GM21737 (cell line): ENCODE measurements around the gene ITGA8.

Source experiments
- ATAC-seq: cut with Tn5 transposase; IDR thresholded peaks from one replicate; pipeline ENCODE4 v1.9.1; 2021; ENCODE audit warnings: mild to moderate bottlenecking, moderate library complexity; ENCODE audit not compliant: unreplicated experiment

Gene ITGA8

GRCh38 chr10:15474671-15475070 is 245.1 kb downstream of the ITGA8 start:
- no peak for ATAC-seq

- no peak for ATAC-seq
Observed at GRCh38 chr10:15473396-15473767, 246.3 kb downstream of the ITGA8 start.

DNA sequence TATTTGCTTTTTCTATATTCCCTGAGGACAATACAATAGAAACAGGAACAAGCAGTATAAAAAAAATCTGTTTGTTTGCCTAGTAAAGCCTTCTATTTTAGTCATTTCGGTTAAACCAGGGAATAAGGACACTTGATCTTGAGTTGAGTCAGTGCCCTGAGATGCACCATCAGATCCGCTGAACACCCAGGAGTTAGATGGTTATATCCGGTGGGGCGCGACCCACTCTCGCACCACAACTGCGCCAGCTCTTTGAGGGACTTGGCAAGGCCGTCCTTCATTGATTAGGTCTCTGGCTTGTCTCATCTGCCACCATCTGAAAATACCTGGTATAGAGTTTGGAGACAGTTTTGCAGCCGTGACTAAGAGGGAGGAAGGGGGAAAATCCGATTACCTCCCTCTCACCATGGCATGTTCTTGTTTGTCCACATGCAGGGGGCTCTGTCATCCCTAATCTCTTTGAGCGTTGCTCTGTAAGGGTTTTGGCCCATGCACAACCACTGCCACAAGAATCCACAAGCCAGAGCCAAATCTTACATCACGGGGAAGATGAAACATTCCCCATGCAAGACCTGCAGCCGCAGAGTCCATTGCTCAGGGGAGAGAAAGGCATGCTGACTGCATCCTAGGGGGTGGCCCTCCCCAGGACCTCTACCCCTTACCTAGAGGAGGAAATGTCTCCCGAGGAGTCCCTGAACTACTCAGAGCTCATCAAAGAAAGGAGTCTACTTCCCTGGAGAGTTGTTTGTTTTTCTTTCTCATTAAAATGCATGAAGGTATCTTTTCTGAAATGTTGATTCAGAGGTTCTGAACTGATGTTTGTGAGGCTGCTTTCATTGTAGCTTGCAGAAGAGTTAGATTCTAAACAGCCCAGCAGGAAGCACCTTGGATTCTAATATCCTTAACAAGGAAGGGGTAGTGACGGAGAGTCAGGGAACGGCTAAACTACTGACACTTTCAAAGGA is 247.0 kb downstream of the ITGA8 start:
- no peak for ATAC-seq

GRCh38 chr10:15472008-15472407 is 247.7 kb downstream of the ITGA8 start:
- no peak for ATAC-seq

GRCh38 chr10:15469111-15469510 is 250.6 kb downstream of the ITGA8 start:
- no peak for ATAC-seq

DNA sequence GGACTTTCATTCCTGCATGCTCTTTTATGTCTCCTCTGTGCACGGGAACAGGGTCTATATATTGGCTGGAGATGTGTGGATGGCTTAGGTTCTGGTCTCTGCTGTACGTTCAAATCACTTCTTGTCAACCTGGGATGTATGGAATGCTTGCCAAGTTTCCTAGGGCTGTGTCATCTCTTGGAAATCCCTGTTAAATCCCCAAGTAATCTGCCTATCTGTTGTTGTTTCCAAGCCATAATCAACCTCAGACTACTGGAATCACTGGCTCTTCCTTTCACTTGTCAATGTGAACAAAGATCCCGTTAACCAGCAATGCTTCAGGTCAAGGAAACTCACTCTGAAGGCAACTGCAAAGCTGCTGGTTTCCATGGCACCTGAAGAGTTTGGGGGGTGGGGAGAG is 255.3 kb downstream of the ITGA8 start:
- ATAC-seq = no peak
